ENCODE measurements around the gene MSI2. TPM values are rescaled to one million over a fixed set of nuclear protein-coding genes. Genes with fewer than 3 reads are reported as not detected.

MSI2 gene
- total RNA-seq, 1 experiment from 2014 or later = 174 TPM

DNA sequence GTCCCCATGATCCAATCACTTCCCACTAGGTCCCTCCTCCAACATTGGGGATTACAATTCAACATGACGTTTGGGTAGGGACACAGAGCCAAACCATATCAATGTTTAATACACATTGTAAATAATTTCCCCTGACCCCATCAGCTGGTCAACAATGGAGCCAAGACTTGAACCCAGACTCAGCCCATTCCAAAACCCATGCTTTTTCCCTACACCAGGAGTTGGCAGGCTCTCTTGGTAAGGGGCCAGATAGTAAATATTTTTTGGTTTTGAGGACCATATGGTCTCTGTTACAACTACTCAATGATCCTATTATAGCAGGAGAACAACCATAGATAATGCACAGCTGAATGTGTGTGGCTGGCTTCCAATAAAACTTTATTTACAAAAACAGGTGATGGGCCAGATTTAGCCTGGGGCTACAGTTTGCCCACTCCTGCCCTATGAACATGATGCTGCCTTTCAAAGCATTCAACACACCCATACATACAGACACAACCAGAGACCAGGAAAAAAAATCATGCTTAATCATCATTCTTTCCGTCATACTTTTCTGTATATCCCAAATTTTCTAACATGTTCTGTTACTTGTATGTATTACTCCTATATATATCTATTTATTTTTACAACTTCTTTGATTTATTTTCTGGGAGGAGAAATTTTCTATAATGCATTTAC, 22.1 kb upstream of the MSI2 start:
- Histone ChIP-seq H3K4me1 (no peaks in the 10 kb centered on the region), H3K36me3 (ENCODE audit: control insufficient read depth, insufficient read depth, low read length) (no peaks in the 10 kb centered on the region), H3K9me3 (no peaks in the 10 kb centered on the region), H3K4me3 (ENCODE audit: low read depth, low read length) (no peak overlapping the region), H3K27me3 (replicated peaks; ENCODE audit: control insufficient read depth, insufficient read depth, low read length) (no peaks in the 10 kb centered on the region)
- no peak overlapping the region for H3K4me3 Mint-ChIP-seq (ENCODE audit: unreplicated experiment)
- BruUV-seq (replicated peaks) = no TSS peak
- H3K27ac Mint-ChIP-seq (ENCODE audit: unreplicated experiment) = no peak overlapping the region
- H3K27me3 Mint-ChIP-seq (ENCODE audit: insufficient read depth, unreplicated experiment) = no peaks in the 10 kb centered on the region
- H3K9me3 Mint-ChIP-seq (ENCODE audit: unreplicated experiment) = no peaks in the 10 kb centered on the region
- peaks cover 5% of the 10 kb centered on the region for H3K4me1 Mint-ChIP-seq (ENCODE audit: low read depth, unreplicated experiment)
- CTCF ChIA-PET = interaction anchor here (1.0 kb wide), 1 partner anchor 9 kb away, joined by 3 read pairs; no protein-coding TSS in a partner anchor
- no peak for DNase-seq
- no peaks in the 10 kb centered on the region for H3K36me3 Mint-ChIP-seq (ENCODE audit: insufficient read depth, unreplicated experiment)
- intact Hi-C loops (cut with micrococcal nuclease; ENCODE audit: unreplicated experiment) = no loop called here
- POLR2A ChIA-PET = no interaction called here
- TF ChIP-seq, protein P1, sequence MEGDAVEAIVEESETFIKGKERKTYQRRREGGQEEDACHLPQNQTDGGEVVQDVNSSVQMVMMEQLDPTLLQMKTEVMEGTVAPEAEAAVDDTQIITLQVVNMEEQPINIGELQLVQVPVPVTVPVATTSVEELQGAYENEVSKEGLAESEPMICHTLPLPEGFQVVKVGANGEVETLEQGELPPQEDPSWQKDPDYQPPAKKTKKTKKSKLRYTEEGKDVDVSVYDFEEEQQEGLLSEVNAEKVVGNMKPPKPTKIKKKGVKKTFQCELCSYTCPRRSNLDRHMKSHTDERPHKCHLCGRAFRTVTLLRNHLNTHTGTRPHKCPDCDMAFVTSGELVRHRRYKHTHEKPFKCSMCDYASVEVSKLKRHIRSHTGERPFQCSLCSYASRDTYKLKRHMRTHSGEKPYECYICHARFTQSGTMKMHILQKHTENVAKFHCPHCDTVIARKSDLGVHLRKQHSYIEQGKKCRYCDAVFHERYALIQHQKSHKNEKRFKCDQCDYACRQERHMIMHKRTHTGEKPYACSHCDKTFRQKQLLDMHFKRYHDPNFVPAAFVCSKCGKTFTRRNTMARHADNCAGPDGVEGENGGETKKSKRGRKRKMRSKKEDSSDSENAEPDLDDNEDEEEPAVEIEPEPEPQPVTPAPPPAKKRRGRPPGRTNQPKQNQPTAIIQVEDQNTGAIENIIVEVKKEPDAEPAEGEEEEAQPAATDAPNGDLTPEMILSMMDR (IDR thresholded peaks at IDR 0.05; ENCODE audit: insufficient read depth in 1 of 2, low read depth in 1 of 2, low read length in 1 of 2, severe bottlenecking in 1 of 2, unreplicated experiment in 1 of 2) = no peak

DNA sequence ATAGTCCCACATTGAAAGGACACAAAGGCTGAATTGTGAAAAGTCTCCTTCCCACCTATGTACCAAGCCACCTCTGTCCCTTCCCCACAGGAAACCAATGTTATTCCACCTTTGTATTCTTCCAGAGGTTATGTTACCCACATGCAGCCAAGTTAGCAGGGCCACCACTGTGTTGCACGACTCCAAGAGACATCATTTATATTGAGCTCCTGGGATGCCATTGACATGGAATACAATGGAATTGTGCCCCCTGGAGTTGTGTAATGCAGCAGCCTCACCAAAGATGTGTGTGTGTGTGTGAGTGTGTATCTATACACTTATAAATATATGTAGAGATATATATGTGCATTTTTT, 21.6 kb upstream of the MSI2 start:
- Mint-ChIP-seq H3K36me3 (ENCODE audit: insufficient read depth, unreplicated experiment) (no peaks in the 10 kb centered on the region), H3K9me3 (ENCODE audit: unreplicated experiment) (no peaks in the 10 kb centered on the region), H3K4me3 (ENCODE audit: unreplicated experiment) (no peak overlapping the region), H3K27ac (ENCODE audit: unreplicated experiment) (no peak overlapping the region), H3K4me1 (ENCODE audit: low read depth, unreplicated experiment) (peaks cover 5% of the 10 kb centered on the region), H3K27me3 (ENCODE audit: insufficient read depth, unreplicated experiment) (no peaks in the 10 kb centered on the region)
- TF ChIP-seq, protein P1 (IDR thresholded peaks at IDR 0.05; ENCODE audit: insufficient read depth in 1 of 2, low read depth in 1 of 2, low read length in 1 of 2, severe bottlenecking in 1 of 2, unreplicated experiment in 1 of 2) = no peak
- DNase-seq = no peak
- Histone ChIP-seq H3K4me1 (no peaks in the 10 kb centered on the region), H3K36me3 (ENCODE audit: control insufficient read depth, insufficient read depth, low read length) (no peaks in the 10 kb centered on the region), H3K9me3 (no peaks in the 10 kb centered on the region), H3K4me3 (ENCODE audit: low read depth, low read length) (no peak overlapping the region), H3K27me3 (replicated peaks; ENCODE audit: control insufficient read depth, insufficient read depth, low read length) (no peaks in the 10 kb centered on the region)
- intact Hi-C loops (cut with micrococcal nuclease; ENCODE audit: unreplicated experiment) = no loop called here
- BruUV-seq (replicated peaks) = no TSS peak
- ChIA-PET POLR2A (no interaction called here), CTCF (interaction anchor here (1.0 kb wide), 1 partner anchor 8 kb away, joined by 3 read pairs; no protein-coding TSS in a partner anchor)

DNA sequence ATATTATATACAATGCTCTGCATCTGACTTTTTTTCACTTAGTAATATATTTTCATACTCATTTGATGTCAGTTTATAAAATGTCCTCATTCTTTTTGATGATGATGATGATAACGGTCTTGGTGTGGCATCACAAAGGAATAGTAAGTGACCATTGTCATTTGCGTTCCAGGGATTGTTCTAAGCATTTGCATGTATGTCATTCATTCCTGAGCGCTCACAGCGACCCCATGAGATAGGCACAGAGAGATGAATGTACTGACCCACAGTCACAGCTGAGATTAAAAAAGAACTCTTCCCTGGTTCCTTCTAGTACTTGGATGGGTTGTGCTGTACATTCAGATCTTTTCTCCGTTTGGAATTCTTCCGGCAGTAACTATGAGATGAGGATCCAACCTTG, 21.2 kb upstream of the MSI2 start:
- intact Hi-C loops (cut with micrococcal nuclease; ENCODE audit: unreplicated experiment) = no loop called here
- ChIA-PET CTCF (interaction anchor here (1.0 kb wide), 1 partner anchor 8 kb away, joined by 3 read pairs; no protein-coding TSS in a partner anchor), POLR2A (no interaction called here)
- no peaks in the 10 kb centered on the region for H3K4me1 ChIP-seq
- no peak for DNase-seq
- Mint-ChIP-seq H3K4me3 (ENCODE audit: unreplicated experiment) (no peak overlapping the region), H3K36me3 (ENCODE audit: insufficient read depth, unreplicated experiment) (no peaks in the 10 kb centered on the region), H3K27me3 (ENCODE audit: insufficient read depth, unreplicated experiment) (no peaks in the 10 kb centered on the region), H3K27ac (ENCODE audit: unreplicated experiment) (no peak overlapping the region), H3K4me1 (ENCODE audit: low read depth, unreplicated experiment) (peaks cover 5% of the 10 kb centered on the region), H3K9me3 (ENCODE audit: unreplicated experiment) (no peaks in the 10 kb centered on the region)
- TF ChIP-seq, protein P1 (IDR thresholded peaks at IDR 0.05; ENCODE audit: insufficient read depth in 1 of 2, low read depth in 1 of 2, low read length in 1 of 2, severe bottlenecking in 1 of 2, unreplicated experiment in 1 of 2) = no peak
- H3K36me3 ChIP-seq (ENCODE audit: control insufficient read depth, insufficient read depth, low read length) = no peaks in the 10 kb centered on the region
- BruUV-seq (replicated peaks) = no TSS peak
- H3K4me3 ChIP-seq (ENCODE audit: low read depth, low read length) = no peak overlapping the region
- no peaks in the 10 kb centered on the region for H3K9me3 ChIP-seq
- no peaks in the 10 kb centered on the region for H3K27me3 ChIP-seq (replicated peaks; ENCODE audit: control insufficient read depth, insufficient read depth, low read length)
